Esophagus mucosa (tissue), 1 donor: ENCODE measurements around the gene PACS2. TPM values are rescaled to one million over a fixed set of nuclear protein-coding genes. Genes with fewer than 3 reads are reported as not detected.

ENCODE experiments used
- ATAC-seq: fragments of 200-7000 bp; cut with Tn5 transposase; one replicate; pipeline ENCODE4 v1.9.1; 2020
- total RNA-seq: library from RNA; stranded (reverse); gene quantifications from one replicate; pipeline ENCODE4 v1.2.4, GENCODE V29; 2023
- donor health status: DM: yes; HTN: yes; CAD: no.

PACS2 gene
- total RNA-seq, 1 donor from 2014 or later, result 24.9 TPM

- ATAC-seq, result no peak
Measured at GRCh38 chr14:105423488-105424195, 109.1 kb downstream of the PACS2 start.

- no peak for ATAC-seq
Measured at GRCh38 chr14:105424861-105425260, 110.3 kb downstream of the PACS2 start.

DNA sequence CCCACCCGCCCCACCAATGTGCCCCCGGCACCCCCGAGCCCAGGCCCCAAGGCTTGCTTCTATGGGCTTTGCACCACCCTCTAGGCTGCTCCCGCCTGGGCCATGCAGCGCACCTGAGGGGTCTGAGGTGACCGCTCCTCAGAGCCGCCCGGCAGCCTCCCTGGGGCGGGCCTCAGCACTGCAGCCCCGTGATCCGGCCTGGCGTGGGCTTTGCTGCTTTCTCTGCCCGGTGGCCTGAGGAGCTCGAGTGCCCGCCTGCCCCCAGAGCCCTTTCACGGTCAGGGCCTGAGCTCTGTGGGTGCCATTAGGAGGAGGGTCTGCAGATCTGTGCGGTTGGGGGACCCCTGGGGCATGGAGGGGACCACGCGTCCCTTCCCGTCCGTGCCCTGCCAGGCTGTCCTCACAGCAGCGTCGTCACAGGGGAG lies 111.3 kb downstream of the PACS2 start:
- ATAC-seq, result no peak

DNA sequence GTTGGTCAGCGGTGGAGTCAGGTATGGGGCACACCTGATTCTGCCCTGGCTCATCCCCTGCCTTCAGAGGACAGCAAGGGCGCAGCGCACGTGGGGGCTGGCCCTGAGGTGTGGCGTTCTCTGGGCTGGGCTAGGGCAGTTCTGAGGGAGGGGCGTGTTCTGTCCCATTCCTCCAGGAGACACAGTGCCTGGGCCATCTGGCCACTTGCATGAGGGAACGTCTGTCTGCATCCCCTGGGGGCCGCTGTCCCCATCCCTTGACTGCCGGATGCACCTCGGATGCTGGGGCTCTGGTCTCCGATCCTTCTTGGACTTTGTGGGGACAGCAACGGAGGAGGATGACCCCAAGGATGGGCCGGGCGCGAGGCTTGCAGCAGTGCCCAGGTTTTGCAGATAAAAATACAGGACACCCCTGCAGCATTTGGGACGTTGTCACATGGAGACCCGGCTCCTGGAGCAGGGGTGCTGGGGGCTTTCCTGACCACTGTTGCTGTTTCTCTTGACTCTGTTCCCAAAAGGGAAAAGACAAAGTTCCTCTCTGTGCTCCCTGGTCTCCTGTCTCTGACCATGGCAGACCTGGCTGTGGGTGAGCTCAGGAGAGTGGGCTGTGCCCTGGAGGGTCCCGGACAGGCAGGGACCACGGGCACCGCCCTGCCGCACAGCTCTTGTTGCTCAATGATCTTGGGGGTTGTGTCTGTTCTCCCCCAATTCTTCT lies 112.0 kb downstream of the PACS2 start:
- no peak for ATAC-seq

DNA sequence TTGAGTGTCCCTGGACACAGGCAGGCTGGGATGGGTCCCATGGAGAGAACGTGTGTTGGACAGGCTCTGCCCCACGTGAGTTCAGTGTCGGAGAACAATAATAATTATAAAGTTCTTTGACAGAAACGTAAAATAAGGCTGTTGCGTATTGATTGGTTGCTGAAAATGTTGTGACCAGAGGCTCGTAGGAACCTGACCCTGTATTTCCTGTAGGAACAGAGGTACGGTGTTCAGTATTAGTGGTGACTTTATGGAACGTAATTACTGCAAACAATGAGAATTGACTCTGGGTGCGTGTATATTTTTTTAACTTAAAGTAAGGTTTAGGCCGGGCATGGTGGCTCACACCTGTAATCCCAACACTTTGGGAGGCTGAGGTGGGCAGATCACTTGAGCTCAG lies 112.9 kb downstream of the PACS2 start:
- no peak for ATAC-seq

DNA sequence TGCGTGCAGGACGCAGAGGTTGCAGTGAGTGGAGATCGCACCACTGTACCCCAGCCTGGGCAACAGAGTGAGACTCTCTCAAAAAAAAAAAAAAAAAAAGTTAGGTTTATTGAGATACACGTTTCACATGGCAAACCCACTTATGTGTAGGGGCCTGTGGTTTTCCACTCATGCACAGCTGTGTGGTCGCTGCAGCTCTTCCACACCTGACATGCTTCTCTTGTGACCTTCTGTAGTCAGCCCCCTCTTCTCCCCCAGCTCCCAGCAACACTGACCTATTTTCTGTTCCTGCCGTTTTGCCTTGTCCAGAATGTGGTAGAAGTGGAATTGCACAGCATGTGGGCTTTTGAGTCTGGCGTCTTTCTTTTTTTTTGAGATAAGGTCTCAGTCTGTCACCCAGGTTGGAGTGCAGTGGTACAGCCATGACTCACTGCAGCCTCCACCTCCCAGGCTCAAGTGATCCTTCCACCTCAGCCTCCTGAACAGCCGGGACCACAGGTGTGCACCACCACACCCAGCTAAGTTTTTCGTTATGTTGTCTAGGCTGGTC lies 113.5 kb downstream of the PACS2 start:
- no peak for ATAC-seq

- ATAC-seq, result no peak
Measured at GRCh38 chr14:105430042-105430441, 115.5 kb downstream of the PACS2 start.

- peak; percentile 50 for ATAC-seq
Measured at GRCh38 chr14:105430565-105430964, 116.0 kb downstream of the PACS2 start.

DNA sequence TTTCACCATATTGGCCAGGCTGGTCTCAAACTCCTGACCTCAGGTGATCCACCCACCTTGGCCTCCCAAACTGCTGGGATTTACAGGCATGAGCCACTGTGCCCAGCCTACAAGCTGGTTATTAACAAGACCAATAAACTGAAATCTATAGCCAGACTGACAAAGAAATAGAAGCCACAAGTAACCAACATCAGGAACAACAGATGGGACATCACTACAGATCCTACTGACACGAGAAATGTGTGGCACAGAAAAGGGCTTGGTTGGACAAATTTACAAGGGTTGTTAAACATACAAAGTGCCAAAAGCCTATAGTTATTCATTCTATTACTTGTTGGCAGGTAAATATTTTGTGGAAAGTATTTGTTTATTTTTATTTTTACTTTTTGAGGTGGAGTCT lies 116.7 kb downstream of the PACS2 start:
- no peak for ATAC-seq

- ATAC-seq, result no peak
Measured at GRCh38 chr14:105432657-105433056, 118.1 kb downstream of the PACS2 start.

GRCh38 chr14:105433161-105433605 lies 118.6 kb downstream of the PACS2 start:
- no peak for ATAC-seq

DNA sequence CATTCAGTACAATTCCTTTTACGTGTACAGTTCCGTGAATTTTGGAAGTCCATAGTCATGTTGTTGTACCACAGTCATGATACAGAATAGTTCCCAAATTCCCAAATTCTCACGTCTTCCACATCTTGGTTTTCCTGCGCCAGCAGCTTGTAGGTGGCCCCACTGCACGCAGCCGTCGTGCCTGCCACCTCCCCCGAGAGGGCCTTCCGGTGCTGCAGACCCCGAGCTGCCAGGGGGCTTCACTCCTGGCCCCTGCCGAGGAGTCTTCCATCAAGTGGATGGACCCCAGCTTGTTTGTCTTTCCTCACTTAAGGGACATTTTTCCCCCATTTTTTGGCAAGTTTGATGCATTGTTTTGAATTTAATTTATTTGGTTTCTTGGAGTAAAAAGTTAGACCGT lies 121.9 kb downstream of the PACS2 start:
- no peak for ATAC-seq

DNA sequence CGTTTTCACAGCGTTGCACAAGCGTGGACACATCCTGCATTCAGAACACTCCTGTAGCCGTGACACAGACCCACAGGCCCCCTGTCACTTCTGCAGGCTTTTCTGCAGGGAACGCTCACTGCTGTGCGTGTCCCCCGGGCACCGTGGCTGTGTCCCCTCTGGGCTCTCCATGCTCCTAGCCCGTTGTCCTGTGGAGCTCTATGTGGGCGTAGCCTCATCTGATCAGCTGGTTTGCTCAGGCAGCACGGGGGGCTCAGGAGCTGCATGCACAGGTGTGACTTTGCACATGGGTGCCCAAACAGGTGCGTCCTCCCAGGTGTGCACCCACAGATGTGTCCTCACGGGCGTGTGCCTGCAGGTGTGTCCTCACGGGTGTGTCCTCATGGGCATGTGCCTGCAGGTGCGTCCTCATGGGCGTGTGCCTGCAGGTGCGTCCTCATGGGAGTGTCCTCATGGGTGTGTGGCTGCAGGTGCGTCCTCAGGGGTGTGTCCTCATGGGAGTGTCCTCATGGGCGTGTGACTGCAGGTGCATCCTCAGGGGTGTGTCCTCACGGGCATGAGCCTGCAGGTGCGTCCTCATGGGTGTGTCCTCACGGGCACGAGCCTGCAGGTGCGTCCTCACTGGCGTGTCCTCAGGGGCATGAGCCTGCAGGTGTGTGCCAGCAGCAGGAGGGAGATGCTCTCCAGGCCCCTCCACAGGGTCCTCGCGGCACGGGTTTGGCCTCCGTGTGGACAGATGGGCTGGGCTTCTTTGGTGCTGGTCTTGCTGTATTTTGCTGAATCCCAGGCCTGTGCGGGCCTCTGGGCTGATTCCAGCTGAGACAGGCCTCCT lies 122.6 kb downstream of the PACS2 start:
- ATAC-seq, result peak; percentile 93

GRCh38 chr14:105437723-105438500 lies 123.4 kb downstream of the PACS2 start:
- no peak for ATAC-seq

DNA sequence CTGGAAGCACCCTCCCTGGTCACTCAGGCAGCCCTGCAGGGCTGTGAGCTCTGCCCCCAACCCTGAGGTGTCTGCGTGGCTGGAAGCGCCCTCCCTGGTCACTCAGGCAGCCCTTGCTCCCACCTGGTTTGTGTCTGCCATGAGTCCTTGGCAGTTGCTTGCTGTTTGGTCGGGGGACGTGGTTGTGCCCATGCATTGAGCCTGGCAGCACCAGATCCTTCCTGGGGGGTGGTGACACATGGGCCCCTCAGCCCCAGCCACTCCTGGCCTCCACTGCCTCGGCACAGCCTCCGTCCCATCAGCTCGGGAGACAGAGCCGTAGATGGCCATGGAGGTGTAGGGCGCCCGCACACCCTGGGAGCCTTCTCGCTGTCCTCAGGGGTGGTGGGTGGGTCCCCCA lies 124.6 kb downstream of the PACS2 start:
- no peak for ATAC-seq

DNA sequence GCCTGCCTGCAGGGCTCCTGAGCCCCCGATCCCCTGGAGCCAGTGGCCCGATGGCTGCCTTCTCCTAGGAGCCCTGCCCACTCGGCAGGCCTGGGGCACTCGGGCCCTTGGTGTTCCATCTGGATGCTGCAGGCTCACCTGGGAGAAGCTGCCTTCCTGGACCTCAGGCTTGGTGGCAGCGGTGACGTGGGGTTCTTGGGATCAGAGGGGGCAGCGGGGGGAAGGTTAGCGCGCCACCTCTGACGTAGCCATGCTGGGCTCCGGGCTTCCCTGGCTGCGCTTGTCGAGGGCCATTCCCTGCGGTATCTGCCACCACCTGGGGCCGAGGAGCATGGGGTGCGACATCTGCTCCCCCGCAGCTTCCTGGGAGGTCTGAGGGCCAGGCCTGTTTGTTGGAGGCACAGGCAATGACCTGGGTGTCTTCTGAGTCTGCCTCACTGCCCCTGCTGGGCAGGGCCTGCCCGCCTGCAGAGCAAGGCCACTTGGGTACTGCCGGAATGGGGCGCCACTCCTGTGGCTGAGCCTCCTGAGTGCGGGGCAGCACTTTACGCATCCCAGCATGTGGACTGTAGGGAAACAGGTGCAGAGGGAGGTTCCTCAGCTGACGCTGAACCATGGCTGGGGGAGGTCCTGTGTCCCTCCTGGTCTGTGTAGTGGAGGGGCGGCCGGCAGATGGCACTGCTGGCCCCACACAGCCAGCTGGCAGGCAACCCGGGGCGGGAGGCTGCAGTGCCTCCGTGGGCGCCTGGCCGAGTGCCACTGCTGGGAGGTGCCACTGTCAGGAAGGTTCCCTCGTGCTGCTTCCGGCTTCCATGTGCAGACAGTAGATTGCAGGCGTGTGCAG lies 125.4 kb downstream of the PACS2 start:
- ATAC-seq, result peak; percentile 58

DNA sequence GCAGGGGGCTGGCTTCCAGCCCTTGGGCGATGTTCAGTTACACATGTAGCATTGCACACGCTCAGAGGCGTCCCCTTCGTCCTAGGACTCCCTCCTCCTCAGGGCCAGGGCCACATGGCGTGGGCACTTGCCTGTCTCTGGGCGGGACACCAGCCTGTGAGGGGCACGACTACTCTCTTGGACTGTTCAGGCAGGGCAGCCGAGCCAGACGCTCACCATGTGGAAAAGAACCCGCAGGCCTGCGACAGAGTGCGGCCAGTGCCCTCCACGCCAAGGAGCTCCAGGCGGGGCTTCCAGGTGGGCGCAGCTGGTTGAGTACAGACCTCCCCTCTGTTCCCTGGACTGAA lies 126.0 kb downstream of the PACS2 start:
- no peak for ATAC-seq

DNA sequence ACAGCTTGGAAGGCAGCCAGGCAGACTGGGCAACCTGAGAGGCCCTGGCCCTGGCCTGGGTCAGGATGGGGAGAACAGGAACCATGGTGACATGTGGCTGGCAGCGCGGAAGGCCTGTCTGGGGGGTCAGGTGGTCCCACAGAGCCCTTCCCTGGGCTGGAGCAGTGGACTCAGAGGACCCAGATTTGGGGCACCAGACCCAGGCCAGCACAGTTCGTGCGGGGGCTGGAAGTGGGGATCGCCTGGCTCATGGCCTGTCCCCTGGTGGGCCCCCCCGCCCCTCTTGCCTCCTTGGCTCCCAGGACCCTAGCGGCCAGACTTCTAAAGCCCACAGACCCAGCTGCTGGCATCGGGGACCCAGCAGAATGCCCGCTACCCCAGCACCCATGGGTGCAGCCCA lies 126.4 kb downstream of the PACS2 start:
- ATAC-seq, result no peak

- ATAC-seq, result no peak
Measured at GRCh38 chr14:105442125-105442524, 127.6 kb downstream of the PACS2 start.

- ATAC-seq, result no peak
Measured at GRCh38 chr14:105442834-105443233, 128.3 kb downstream of the PACS2 start.

- ATAC-seq, result no peak
Measured at GRCh38 chr14:105444859-105445258, 130.3 kb downstream of the PACS2 start.
